ENCODE measurements around the gene ANKRD23.

DNA sequence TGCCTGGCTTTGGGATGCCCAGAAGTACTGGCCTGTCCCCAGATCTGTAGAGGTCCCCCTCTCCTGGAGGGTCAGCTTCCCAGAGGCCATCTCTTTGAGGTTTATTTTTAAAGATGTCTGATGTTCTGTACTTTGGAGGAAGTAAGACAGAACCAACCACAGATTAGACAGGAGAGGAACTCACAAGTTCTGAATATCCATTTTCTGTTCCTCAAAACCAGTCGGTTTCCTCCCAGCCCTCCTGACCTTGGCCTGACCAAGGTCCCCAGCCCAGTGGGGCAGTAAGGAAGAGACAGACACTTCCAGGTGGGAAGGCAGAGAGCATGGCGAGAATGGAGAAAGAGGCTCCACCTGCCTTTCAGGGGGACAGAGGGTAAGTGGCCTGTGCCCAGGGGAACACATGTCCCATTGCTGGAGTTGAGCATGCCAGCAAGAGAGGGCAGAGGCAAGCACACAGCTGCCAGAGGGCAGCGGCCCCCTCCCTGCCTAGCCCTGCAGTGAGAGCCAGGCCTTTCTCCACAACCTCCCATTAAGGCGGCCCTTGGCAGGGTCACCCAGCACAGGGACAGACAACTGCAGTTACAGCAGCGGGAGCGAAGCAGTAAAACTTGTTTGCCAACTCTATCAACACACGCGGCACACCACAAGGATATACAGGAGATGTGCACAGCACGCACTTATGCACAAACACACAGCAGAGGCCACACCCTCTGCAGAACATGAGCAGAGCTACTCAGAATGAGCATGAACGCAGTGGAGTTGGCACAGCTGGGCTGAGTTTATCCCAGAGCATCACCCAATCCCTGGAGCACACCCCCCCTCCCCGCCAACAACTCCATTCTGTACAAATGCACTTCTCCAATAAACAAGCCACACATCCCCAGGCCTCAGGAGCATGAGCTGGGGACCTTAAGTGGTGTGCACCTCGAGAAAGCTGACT lies 44.5 kb upstream of the ANKRD23 start:
- TF ChIP-seq POLR2AphosphoS5 (IDR thresholded peaks at IDR 0.05; ENCODE audit: low read depth, low read length) = no peak
- no peak for TF ChIP-seq SIN3A (IDR thresholded peaks at IDR 0.05; ENCODE audit: borderline replicate concordance, insufficient read depth, low read length)
- TF ChIP-seq, protein P1, sequence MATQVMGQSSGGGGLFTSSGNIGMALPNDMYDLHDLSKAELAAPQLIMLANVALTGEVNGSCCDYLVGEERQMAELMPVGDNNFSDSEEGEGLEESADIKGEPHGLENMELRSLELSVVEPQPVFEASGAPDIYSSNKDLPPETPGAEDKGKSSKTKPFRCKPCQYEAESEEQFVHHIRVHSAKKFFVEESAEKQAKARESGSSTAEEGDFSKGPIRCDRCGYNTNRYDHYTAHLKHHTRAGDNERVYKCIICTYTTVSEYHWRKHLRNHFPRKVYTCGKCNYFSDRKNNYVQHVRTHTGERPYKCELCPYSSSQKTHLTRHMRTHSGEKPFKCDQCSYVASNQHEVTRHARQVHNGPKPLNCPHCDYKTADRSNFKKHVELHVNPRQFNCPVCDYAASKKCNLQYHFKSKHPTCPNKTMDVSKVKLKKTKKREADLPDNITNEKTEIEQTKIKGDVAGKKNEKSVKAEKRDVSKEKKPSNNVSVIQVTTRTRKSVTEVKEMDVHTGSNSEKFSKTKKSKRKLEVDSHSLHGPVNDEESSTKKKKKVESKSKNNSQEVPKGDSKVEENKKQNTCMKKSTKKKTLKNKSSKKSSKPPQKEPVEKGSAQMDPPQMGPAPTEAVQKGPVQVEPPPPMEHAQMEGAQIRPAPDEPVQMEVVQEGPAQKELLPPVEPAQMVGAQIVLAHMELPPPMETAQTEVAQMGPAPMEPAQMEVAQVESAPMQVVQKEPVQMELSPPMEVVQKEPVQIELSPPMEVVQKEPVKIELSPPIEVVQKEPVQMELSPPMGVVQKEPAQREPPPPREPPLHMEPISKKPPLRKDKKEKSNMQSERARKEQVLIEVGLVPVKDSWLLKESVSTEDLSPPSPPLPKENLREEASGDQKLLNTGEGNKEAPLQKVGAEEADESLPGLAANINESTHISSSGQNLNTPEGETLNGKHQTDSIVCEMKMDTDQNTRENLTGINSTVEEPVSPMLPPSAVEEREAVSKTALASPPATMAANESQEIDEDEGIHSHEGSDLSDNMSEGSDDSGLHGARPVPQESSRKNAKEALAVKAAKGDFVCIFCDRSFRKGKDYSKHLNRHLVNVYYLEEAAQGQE (IDR thresholded peaks at IDR 0.05; ENCODE audit: insufficient read depth in 1 of 2, low read depth in 2 of 2, low read length in 2 of 2) = no peak

Data from PFSK-1 (cell line).